22Rv1 (cell line): Measurements from ENCODE around the gene NAA80.

ENCODE experiments used
- ZFX ChIP-seq: fragments of 450-650 bp; IDR thresholded peaks from 2 replicates; pipeline ENCODE4 v1.6.1; 2017; ENCODE audit warnings: antibody characterized with exemption, borderline replicate concordance
- TF ChIP-seq, protein P1 (sequence below): fragments of 450-650 bp; IDR thresholded peaks from 2 replicates; pipeline ENCODE4 v1.5.1; 2017; ENCODE audit warnings: mild to moderate bottlenecking

DNA sequence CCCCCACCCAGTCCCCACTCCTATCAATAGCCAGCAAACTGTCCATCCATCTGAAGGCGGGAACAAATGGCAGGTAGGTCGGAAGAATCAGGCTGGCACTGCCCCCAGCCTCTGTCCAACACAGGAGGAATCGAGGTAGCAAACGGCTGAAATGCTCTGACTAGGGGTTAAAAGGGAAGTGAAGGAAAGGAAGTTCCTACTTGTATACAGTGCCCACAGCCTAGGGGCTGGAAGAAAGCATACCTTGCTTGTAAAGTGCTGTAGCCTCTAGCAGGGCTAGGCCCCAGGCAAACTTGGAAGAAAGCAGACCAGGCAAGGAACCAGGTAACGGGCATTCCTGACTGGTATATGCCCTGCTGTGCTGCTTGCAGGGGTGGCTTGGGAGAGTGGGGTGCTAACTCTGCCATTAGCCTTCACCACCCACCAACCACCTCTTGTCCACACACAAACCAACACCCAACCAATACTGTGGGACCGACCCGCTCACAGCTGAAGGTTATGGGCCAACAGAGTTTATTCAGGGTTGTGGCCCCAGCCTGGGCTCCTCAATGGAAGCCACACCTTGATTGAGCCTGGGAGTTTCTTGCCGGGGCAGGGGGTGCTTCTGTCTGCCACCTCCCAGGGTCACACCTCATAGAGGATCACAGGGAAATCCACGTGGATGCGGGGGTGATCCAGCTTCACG is 26.4 kb upstream of the NAA80 start:
- TF ChIP-seq, protein P1, sequence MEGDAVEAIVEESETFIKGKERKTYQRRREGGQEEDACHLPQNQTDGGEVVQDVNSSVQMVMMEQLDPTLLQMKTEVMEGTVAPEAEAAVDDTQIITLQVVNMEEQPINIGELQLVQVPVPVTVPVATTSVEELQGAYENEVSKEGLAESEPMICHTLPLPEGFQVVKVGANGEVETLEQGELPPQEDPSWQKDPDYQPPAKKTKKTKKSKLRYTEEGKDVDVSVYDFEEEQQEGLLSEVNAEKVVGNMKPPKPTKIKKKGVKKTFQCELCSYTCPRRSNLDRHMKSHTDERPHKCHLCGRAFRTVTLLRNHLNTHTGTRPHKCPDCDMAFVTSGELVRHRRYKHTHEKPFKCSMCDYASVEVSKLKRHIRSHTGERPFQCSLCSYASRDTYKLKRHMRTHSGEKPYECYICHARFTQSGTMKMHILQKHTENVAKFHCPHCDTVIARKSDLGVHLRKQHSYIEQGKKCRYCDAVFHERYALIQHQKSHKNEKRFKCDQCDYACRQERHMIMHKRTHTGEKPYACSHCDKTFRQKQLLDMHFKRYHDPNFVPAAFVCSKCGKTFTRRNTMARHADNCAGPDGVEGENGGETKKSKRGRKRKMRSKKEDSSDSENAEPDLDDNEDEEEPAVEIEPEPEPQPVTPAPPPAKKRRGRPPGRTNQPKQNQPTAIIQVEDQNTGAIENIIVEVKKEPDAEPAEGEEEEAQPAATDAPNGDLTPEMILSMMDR, result no peak
- TF ChIP-seq ZFX, result no peak
